GM12873 (cell line): Measurements from ENCODE around the gene KCNH1.

Source experiments
- TF ChIP-seq, protein P1 (sequence below): IDR thresholded peaks from 2 replicates; pipeline ENCODE4 v1.5.1; 2012; ENCODE audit warnings: low read depth, mild to moderate bottlenecking, moderate library complexity, low read length, control low read depth; ENCODE audit not compliant: insufficient read depth; ENCODE audit errors: missing control alignments

KCNH1 gene

DNA sequence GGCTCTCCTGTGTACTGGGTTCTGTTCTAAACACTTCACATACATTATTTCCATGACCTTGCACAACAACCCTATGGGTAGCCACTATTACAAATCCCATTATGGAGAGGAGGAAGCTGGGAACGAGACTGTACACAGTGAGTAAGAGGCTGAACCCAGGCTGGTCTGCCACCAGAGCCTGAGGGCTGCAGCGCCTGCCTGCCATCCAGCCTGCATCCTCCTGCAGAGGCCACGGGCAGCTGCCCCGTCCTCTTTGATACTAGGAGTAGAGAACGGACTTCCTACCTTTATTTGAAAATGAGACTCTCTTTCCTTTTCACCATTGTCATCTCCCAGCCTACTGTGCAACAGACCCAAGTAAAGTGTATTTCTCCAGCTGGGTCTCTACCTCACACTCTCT is 435.3 kb downstream of the KCNH1 start:
- TF ChIP-seq, protein P1, sequence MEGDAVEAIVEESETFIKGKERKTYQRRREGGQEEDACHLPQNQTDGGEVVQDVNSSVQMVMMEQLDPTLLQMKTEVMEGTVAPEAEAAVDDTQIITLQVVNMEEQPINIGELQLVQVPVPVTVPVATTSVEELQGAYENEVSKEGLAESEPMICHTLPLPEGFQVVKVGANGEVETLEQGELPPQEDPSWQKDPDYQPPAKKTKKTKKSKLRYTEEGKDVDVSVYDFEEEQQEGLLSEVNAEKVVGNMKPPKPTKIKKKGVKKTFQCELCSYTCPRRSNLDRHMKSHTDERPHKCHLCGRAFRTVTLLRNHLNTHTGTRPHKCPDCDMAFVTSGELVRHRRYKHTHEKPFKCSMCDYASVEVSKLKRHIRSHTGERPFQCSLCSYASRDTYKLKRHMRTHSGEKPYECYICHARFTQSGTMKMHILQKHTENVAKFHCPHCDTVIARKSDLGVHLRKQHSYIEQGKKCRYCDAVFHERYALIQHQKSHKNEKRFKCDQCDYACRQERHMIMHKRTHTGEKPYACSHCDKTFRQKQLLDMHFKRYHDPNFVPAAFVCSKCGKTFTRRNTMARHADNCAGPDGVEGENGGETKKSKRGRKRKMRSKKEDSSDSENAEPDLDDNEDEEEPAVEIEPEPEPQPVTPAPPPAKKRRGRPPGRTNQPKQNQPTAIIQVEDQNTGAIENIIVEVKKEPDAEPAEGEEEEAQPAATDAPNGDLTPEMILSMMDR = no peak

DNA sequence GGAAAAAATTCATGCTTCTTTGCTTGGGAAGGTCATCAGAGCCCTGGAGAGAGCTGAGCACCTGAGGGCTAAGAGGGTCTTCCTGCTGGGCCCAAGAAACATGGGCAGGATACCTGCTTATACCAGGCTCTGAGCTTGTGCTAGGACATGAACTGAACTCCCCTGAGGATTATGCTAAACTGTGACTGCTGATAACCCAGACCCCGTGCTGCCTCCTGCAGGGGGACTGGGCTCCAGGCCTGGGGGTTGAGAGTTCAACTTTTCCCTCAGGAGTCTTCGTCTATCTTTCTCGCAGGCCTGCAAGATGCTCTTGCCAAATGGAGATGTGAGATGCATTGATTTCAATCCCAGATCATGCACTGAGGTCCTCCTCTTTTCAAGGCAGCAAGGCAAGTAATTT is 436.8 kb downstream of the KCNH1 start:
- TF ChIP-seq, protein P1 = no peak

DNA sequence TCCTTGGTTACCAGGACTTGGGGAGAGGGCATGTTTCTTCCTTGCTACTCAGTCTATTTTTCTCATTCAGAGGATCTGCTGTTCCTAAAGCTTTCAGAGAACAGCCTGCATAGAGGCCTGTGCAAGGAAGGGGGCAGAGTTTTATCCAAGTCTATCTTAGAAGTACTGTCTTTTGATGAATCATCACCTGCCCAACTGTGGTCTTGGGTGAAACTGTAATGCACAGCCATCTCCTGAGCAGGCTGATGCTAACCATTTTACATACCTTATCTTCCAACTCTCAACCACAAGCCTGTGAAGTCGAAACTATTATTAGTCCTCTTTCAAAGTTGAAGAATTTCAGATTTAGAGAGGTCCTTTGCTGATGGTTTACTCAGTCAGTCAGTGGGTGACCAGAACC is 437.2 kb downstream of the KCNH1 start:
- TF ChIP-seq, protein P1 = peak; percentile 11

DNA sequence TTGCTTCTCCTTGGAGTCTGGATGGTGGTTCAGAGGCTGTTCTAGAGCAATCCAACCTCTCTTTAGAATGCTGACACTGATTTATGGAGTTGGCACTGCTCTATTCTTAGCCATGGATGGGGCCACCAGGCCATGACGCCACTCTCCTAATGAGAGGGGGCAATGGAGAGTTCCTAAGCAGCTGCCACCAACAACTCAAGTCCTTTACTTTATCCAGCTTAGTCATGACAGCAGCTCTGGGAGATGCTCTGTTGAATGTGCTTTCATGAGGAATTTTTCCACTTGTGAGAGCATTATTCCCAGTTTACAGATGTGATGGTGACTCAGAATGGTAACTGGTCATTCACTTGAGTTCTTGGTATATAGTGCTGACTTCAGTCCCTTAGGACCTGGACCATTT is 438.9 kb downstream of the KCNH1 start:
- TF ChIP-seq, protein P1 = no peak

DNA sequence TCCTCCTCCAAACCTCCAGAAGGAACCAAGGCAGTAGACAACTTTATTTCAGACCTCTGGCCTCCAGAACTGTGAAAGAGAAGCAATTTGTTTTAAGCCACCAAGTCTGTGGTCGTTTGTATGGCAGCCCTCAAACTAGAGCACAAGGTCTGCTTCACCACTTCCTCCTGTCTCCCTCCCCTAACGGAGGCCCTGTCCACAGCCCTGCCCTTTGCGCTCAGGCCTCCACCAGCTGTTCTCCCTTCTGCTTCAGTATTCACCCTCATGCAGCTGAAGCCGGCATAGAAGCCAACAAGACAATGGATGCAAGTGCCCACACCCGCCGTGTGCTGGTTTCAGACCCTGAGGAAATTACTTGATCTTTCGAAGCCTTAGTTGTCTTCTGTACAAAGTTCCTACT is 441.2 kb downstream of the KCNH1 start:
- TF ChIP-seq, protein P1 = no peak

DNA sequence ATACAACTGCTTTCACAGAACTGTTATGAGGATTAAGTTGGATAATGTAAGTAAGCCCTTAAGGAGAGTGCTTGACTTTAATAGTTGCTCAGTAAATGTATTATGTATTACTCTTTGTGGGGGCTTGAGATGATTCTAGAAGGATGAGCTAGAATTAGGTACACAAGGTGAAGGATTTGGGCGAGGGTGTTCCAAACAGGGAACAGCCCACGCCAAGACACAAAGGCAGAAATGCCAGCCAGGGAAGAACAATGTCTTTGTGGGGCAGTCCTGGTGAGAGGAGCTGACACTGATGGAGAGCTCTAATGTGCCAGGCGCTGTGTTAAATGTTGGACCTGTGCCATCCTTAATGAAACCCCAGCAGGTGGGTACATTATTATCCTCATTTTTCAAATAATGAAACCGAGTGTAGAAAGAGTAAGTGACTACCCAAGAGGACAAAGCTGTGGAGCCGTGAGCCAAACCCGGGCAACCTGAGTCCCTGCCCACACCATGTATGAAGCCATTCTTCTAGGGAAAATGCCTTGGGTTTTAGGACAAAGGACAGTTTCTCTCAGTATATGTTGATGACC is 442.8 kb downstream of the KCNH1 start:
- TF ChIP-seq, protein P1 = no peak

DNA sequence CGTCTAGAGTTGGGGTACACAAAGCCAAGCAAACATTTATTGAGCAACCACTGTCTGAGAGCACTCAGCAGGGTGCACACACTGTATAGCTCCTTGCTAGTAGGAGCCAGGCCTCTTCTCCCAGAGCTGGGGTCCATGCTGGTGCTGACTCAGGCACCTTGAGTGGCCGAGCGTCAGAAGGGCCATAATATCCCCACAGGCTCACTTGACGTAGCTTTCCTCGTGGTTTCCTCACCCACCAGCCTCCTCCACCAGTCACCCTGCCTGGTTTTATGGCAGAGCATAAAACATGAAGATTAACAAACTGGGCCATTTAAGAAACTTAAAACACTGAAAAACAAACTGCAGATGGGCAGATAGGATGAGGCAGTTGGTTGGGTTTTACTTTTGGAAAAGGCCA is 443.7 kb downstream of the KCNH1 start:
- TF ChIP-seq, protein P1 = no peak
